Stimulated activated CD8-positive, alpha-beta memory T cell treated with anti-CD3 and anti-CD28 coated beads, Interleukin-7, amount 100 ng/mL, for 1 hour (primary cell): ENCODE results near the gene FTL.
A peak's percentile ranks its signal among the peaks of the same experiment; 100 is the strongest.

Source experiments
- DNase-seq, 2 donors: peaks; one replicate each; pipeline ENCODE4 v3.0.0-alpha.2; 2020; ENCODE audit warnings: low read depth in 2 of 2

The FTL gene

DNA sequence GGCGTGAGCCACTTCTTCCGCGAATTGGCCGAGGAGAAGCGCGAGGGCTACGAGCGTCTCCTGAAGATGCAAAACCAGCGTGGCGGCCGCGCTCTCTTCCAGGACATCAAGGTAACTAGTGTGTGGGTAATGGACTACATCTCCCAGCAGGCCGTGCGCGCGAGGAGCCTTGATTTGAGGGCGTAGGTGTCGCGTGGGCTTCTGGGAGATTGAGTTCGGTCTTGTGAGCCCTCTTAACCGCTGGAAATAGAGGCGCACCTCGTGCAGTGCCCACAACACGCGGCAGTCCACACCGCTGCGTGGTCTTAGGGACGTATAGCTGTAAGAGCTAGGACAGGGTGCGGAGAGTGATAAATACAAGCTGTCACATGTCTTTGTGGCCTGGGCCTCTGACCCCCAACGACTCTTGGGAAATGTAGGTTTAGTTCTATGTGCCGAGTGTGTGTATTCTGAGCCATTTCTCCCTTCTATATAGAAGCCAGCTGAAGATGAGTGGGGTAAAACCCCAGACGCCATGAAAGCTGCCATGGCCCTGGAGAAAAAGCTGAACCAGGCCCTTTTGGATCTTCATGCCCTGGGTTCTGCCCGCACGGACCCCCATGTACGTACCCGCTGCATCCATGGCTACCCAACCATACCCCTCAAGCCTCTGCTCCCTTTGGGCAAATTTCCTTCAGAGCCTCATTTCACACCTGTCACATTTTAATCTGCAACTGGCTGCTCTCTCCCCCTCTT, 864 bp downstream of the FTL start:
- DNase-seq = peak; percentile 67 to 75

DNA sequence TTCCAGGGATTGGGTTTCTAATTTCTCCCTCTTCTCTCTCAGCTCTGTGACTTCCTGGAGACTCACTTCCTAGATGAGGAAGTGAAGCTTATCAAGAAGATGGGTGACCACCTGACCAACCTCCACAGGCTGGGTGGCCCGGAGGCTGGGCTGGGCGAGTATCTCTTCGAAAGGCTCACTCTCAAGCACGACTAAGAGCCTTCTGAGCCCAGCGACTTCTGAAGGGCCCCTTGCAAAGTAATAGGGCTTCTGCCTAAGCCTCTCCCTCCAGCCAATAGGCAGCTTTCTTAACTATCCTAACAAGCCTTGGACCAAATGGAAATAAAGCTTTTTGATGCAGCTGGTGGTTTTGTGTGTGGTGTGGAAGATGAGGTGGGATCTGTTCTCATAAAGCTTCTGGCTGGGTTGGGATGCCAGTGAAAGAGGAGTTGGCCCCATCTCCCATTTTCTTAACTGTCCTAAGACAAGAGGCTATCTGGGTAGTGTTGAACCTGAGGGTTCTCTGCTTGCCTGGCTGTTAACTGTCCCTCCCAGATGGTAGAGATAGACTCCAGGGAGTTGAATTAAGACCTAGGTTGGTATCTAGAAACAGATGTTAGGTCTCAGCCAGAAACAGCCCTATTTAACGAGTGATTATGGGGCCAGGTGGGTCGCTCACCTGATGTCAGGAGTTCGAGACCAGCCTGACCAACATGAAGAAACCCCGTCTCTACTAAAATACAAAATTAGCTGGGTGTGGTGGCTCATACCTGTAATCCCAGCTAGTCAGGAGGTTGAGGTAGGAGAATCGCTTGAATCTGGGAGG, 1.6 kb downstream of the FTL start:
- DNase-seq = no peak

GRCh38 chr19:48967346-48968178, 2.5 kb downstream of the FTL start:
- no peak for DNase-seq

DNA sequence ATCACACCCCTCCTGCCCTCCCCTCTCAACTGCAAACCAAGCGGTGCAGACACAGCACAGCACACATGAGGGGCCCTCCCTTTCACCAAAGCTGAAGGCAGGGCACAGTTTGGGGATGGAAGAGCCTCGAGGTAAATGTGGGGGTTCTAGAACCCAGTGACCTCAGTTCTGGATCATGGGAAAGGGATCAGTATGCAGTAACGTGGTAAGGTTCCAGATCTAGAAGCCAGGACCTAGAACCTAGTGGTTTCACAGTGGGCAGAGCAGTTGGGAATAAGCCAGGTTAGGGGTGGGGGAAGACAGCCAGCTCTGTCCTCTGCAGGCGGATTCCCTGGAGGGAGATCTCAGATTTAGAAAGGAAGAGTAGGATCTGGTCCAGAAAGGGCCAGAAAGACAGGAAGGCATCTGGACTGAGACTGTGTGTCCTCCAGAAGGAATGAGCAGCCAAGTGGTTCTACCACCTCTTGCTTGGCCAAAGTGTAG, 3.1 kb downstream of the FTL start:
- no peak for DNase-seq

DNA sequence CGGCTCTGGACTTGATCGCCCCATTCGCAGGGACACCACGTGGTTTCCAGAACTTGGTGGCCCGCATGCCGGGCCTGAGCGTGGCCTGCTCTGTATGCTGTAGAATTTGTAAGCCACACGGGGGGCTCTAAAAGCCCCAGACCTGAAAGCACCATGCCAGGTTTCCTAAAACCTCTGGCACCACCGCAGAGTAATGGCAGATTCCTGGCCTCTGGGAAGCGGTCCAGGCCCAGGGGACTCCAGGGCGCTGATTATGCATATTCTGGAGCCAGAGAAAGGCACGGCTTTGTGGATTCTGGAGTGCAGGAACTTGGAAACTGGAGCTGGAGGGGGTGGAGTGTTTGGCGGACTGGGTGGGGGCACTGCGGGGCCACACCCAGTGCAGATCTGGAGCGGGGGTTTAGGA, 3.7 kb downstream of the FTL start:
- DNase-seq = no peak

GRCh38 chr19:48969276-48970138, 4.4 kb downstream of the FTL start:
- DNase-seq = no peak

DNA sequence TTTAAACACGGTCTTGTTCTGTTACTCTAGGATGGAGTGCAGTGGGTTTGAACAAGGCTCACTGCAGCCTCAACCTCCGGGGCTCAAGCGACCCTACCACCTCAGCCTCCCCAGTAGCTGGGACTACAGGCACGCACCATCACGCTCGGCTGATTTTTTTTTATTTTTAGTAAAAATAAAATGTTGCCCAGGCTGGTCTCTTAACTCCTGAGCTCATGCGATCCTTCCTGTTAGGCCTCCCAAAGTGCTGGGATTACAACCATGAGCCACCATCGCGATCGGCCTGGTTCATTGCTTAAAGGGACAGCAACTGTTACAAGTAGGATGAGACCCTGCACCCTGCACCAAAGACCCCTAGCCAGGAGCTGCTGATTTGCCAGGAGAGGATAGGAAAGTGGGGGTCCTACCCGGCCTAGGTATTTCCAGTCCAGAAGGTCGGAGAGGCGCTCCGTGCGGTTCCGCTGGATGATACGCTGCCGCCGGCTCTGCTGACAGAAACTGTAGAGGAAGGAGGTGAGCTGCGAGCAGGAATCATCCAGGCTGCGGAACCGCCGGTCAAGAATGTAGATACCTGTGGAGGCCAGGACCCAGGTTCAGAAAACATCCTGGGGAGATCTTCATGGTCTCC, 5.1 kb downstream of the FTL start:
- DNase-seq = no peak

DNA sequence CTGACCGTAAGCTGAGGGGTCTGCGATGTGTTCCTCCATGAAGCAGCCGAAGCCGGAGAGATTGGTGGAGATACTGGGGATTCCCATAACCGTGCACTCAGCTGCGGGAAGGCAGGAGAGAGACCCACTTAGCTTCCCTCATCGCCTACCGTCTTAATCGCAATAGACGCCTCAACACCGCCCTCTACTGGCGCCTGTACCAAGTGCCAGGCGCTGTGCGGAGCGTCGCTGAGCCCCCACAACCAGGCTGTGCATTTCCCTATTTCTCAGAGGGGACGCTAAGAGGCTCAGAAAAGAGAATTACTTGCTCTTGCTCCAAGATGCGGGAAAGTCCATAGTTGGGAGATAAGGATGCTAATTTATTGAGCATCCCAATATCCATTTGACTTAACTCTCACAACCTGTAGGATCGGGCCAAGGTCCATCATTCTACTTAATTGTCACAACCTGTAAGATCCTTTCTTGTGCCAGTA, 5.8 kb downstream of the FTL start:
- peak; percentile 65 to 82 for DNase-seq

- DNase-seq = no peak
These were observed 11.1 kb downstream of the FTL start for GRCh38 chr19:48975947-48976847.

DNA sequence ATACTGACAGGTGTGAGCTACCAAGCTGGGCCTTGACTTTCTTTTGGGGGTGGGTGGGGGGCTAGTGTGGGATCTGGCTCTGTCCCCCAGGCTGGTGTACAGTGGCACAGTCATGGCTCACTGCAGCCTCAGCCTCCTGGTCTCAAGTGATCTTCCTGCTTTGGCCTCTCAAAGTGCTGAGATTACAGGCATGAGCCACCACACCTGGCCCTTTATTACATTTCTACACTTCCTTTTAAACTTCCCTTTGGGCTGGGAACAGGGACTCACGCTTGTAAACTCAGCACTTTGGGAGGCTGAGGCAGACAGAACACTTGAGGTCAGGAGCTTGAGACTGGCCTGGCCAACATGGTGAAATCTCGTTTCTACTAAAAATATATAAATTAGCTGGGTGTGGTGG, 12.0 kb downstream of the FTL start:
- no peak for DNase-seq

- DNase-seq = no peak
These were observed 17.2 kb downstream of the FTL start for GRCh38 chr19:48982280-48982679.

DNA sequence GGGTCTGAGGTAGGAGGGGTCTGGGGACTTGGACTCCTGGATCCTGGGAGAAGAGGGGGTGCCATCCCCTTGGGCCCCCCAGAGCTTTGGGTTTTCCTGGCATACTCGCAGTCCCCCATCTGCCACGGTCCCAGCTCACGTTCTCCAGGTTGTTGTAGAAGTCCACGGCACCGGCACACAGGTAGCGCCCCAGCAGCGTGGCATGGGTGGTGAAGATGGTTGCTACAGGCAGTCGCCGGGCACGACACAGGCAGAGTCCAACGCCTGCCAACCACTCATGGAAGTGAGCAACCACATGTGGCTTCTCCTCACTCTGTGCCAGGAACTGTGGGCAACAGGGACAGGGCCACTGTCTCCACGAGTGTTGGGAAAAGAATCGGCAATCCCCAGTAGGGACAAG, 20.6 kb downstream of the FTL start:
- no peak for DNase-seq

DNA sequence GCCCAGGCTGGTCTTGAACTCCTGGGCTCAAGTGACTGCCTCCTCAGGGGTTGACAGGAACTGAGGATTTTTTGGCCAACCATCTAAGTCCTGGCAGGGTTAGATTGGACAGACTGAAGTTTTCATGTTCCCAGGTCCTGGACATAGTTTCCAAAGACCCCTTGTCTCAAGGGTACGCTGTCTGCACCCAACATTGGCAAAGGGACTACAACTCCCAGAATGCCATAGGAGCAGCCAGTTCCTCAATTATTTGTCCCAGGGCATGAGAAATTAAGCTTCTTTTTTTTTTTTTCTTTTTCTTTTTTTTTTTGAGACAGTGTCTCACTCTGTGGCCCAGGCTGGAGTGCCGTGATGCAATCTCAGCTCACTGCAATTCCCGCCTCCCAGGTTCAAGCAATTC, 21.1 kb downstream of the FTL start:
- DNase-seq = no peak

DNA sequence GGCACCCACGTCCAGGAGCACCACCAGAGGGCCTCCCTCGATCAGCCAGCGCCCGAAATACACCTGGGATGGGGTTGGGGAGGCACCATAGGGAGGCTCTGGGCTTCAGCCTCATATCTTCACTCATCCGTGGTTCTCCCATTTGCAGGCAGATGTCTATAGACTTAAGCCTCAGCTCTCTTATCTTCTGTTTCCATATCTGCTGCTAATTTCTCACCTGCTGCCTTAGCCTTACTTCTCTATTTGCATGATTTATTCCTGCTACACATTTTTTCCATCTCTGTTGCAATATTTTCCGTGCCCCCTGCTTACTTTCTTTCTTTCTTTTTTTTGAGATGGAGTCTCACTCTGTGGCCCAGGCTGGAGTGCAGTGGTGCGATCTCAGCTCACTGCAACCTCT, 22.2 kb downstream of the FTL start:
- no peak for DNase-seq

DNA sequence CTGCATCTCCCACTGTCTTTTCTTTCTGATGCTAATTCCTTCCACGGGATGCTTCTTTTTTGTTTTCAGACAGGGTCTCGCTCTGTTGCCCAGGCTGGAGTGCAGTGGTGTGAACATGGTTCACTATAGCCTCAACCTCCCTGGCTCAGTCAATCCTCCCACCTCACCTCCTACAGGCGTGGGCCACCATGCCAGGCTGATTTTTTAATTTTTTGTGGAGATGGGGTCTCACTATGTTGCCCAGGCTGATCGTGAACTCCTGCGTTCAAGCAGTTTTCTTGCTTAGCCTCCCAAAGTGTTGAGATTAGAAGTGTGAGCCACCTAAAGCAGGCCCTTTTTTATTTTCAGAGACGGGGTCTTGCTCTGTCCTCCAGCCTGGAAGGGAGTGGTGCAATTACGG, 23.2 kb downstream of the FTL start:
- no peak for DNase-seq

- DNase-seq = no peak
These were observed 23.8 kb downstream of the FTL start for GRCh38 chr19:48988860-48989259.

DNA sequence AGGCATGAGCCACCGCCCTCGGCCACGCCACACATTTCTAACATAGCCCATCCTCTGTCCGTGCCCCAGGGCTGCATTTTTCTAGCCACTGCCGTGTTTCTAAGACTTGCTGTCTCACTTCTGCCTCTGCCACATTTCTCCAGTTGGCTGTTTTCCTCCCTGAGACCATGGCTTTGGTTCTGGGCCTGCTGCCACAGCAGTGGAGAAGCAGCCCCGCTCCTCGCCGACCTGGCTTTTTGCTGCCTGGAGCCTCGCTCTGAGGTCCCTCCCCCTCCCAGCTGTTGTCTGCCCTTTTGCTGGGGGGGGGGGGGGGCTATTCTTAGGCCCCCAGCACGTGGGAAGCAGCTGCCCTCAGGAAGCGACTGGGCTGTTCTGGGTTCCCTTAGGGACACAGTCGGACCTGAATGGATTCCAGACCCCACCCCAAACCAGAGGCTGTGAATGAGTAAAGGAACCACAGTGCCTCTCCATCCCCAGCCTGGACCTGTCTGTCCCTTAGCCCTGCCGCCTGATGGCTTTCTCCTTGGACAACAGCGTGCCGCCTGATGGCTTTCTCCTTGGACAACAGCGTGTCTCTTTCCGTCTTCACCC, 24.7 kb downstream of the FTL start:
- no peak for DNase-seq

- DNase-seq = no peak
These were observed 25.3 kb downstream of the FTL start for GRCh38 chr19:48990400-48990799.

- no peak for DNase-seq
These were observed 26.0 kb downstream of the FTL start for GRCh38 chr19:48991011-48991609.
